Measurements from ENCODE around the gene PAFAH1B1.

Gene PAFAH1B1

DNA sequence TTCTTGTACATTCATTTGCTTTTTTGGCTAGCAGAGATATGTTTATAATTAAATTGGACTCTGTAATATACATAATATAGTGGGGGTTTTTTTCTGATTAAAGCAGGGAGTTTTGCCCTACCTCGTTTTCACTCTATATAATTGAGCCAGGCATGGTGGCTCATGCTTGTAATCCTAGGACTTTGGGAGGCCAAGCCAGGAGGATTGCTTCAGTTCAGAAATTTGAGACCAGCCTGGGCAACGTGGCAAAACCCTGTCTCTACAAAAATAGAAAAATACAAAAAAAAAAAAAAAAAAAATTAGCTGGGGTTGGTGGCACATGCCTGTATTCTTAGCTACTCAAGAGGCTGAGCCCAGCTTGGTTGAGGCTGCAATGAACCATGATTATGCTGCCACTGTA is 42.2 kb downstream of the PAFAH1B1 start:
- H3K4me3 ChIP-seq (ENCODE audit: insufficient read depth in 1 of 2, low read depth in 1 of 2, low read length in 2 of 2): no peak overlapping the region
- no peak overlapping the region for H4K8ac ChIP-seq (ENCODE audit: low read length)
- no peak for DNase-seq
- no peak overlapping the region for H2BK5ac ChIP-seq (ENCODE audit: low read depth, low read length, poor library complexity, severe bottlenecking)
- no peak overlapping the region for H2BK120ac ChIP-seq (ENCODE audit: low read depth, low read length)
- no peak overlapping the region for H3K23ac ChIP-seq (ENCODE audit: low read length in 2 of 2)
- H3K4me1 ChIP-seq (ENCODE audit: control insufficient read depth, insufficient read depth, low read depth, low read length): peaks cover 13% of the 10 kb centered on the region
- no peaks in the 10 kb centered on the region for H3K9me3 ChIP-seq (ENCODE audit: control insufficient read depth, low read length)
- no peak overlapping the region for H3K14ac ChIP-seq (ENCODE audit: low read length in 2 of 2)
- no peak overlapping the region for H3K9ac ChIP-seq (ENCODE audit: low read length)
- H2BK15ac ChIP-seq (ENCODE audit: low read depth, poor library complexity, severe bottlenecking): no peak overlapping the region
- WGBS: 83% methylated on average over 1 of the region's 2 CpGs
- no peak overlapping the region for H2AK5ac ChIP-seq (ENCODE audit: low read length, severe bottlenecking)
- H3K27me3 ChIP-seq (ENCODE audit: control insufficient read depth in 1 of 2, insufficient read depth in 1 of 2, low read length in 2 of 2): no peaks in the 10 kb centered on the region
- H2AFZ ChIP-seq (ENCODE audit: low read depth, low read length): no peak overlapping the region
- peak overlapping the region; percentile 28 for H3K27ac ChIP-seq (ENCODE audit: low read length, poor library complexity, severe bottlenecking)
- peaks cover 3% of the 10 kb centered on the region for H3K79me1 ChIP-seq (replicated peaks; ENCODE audit: low read length, poor library complexity, severe bottlenecking)
- no peak overlapping the region for H4K91ac ChIP-seq (ENCODE audit: low read length)
- no peak overlapping the region for H3K18ac ChIP-seq (ENCODE audit: low read depth in 1 of 2, low read length in 2 of 2)
- H2BK12ac ChIP-seq (ENCODE audit: low read length in 2 of 2): no peak overlapping the region
- no peak overlapping the region for H3K4ac ChIP-seq (ENCODE audit: low read depth in 1 of 2, low read length in 2 of 2)
- H3K4me2 ChIP-seq (ENCODE audit: low read length, poor library complexity, severe bottlenecking): no peak overlapping the region
- peaks cover 13 to 46% of the 10 kb centered on the region in 2 experiments for H3K36me3 ChIP-seq (ENCODE audit: control insufficient read depth in 1 of 2, insufficient read depth in 2 of 2, low read depth in 1 of 2, low read length in 2 of 2)

DNA sequence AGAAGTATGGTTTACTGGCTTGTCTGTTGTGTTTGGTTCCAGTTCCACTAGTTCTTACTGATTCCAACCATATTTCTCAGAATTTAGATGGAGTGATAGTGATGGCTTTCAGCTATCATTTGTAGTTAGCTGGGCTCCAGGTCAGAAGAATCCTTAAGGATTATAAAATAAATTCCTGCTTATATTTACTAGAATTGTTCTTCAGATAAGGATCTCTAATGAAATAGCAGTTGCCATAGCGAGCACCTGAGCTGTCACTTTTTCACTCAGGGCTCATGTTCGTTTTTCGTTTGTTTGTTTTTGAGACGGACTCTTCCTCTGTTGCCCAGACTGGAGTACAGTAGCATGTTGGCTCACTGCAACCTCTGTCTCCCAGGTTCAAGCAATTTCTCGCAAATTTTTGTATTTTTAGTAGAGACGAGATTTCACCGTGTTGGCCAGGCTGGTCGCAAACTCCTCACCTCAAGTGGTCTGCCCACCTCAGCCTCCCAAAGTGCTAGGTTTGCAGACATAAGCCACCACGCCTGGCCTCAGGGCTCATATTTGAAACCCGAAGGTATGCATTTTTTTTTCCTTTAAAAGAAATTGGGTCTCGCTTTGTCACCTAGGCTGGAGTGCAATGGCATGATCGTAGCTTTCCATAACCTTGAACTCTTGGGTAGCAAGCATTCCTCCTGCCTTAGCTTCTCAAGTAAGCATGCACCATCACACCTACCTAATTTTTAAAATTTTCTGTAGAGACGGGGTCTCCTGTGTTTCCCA is 42.9 kb downstream of the PAFAH1B1 start:
- no peak overlapping the region for H3K23ac ChIP-seq (ENCODE audit: low read length in 2 of 2)
- WGBS: 95% methylated on average over 13 of the region's 13 CpGs
- peaks cover 3% of the 10 kb centered on the region for H3K79me1 ChIP-seq (replicated peaks; ENCODE audit: low read length, poor library complexity, severe bottlenecking)

DNA sequence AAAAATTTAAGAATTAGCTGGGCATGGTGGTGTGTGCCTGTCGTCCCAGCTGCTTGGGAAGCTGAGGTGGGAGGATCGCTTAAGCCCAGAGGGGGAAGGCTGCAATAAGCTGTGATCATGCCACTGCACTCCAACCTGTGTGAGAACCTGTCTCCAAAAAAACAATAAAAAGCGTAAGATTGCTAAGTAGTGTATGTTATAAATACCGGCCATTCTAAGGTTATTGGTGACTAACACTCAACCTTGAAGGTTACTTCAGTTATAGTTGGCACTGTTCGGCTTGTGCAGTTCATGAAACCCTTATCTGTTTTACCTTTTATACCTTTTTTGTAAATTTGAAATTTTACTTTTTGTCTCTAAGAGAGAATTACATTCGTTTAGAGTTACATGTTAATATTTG is 44.0 kb downstream of the PAFAH1B1 start:
- no peak overlapping the region for H2BK12ac ChIP-seq (ENCODE audit: low read length in 2 of 2)
- H3K9me3 ChIP-seq (ENCODE audit: control insufficient read depth, low read length): no peaks in the 10 kb centered on the region
- no peak overlapping the region for H3K18ac ChIP-seq (ENCODE audit: low read depth in 1 of 2, low read length in 2 of 2)
- H3K27ac ChIP-seq (ENCODE audit: low read length, poor library complexity, severe bottlenecking): no peak overlapping the region
- H2BK120ac ChIP-seq (ENCODE audit: low read depth, low read length): no peak overlapping the region
- H4K8ac ChIP-seq (ENCODE audit: low read length): no peak overlapping the region
- no peak overlapping the region for H3K9ac ChIP-seq (ENCODE audit: low read length)
- H2BK5ac ChIP-seq (ENCODE audit: low read depth, low read length, poor library complexity, severe bottlenecking): no peak overlapping the region
- DNase-seq: no peak
- no peak overlapping the region for H2AK5ac ChIP-seq (ENCODE audit: low read length, severe bottlenecking)
- H3K23ac ChIP-seq (ENCODE audit: low read length in 2 of 2): no peak overlapping the region
- WGBS: 96% methylated on average over 5 of the region's 6 CpGs
- peaks cover 11% of the 10 kb centered on the region for H3K4me1 ChIP-seq (ENCODE audit: control insufficient read depth, insufficient read depth, low read depth, low read length)
- H3K14ac ChIP-seq (ENCODE audit: low read length in 2 of 2): no peak overlapping the region
- H2BK15ac ChIP-seq (ENCODE audit: low read depth, poor library complexity, severe bottlenecking): no peak overlapping the region
- peaks cover 16 to 61% of the 10 kb centered on the region in 2 experiments for H3K36me3 ChIP-seq (ENCODE audit: control insufficient read depth in 1 of 2, insufficient read depth in 2 of 2, low read depth in 1 of 2, low read length in 2 of 2)
- H3K4me3 ChIP-seq (ENCODE audit: insufficient read depth in 1 of 2, low read depth in 1 of 2, low read length in 2 of 2): no peak overlapping the region
- H4K91ac ChIP-seq (ENCODE audit: low read length): no peak overlapping the region
- H3K4me2 ChIP-seq (ENCODE audit: low read length, poor library complexity, severe bottlenecking): no peak overlapping the region
- no peak overlapping the region for H2AFZ ChIP-seq (ENCODE audit: low read depth, low read length)
- H3K79me1 ChIP-seq (replicated peaks; ENCODE audit: low read length, poor library complexity, severe bottlenecking): peaks cover 3% of the 10 kb centered on the region
- no peak overlapping the region for H3K4ac ChIP-seq (ENCODE audit: low read depth in 1 of 2, low read length in 2 of 2)
- H3K27me3 ChIP-seq (ENCODE audit: control insufficient read depth in 1 of 2, insufficient read depth in 1 of 2, low read length in 2 of 2): no peaks in the 10 kb centered on the region

More for the DNA sequence above, 42.9 kb downstream of the PAFAH1B1 start:
- Histone ChIP-seq H3K4me2 (ENCODE audit: low read length, poor library complexity, severe bottlenecking) (no peak overlapping the region), H3K9me3 (ENCODE audit: control insufficient read depth, low read length) (no peaks in the 10 kb centered on the region), H2BK12ac (ENCODE audit: low read length in 2 of 2) (no peak overlapping the region), H2BK5ac (ENCODE audit: low read depth, low read length, poor library complexity, severe bottlenecking) (no peak overlapping the region), H2BK120ac (ENCODE audit: low read depth, low read length) (no peak overlapping the region), H3K4me3 (ENCODE audit: insufficient read depth in 1 of 2, low read depth in 1 of 2, low read length in 2 of 2) (no peak overlapping the region), H3K36me3 (ENCODE audit: control insufficient read depth in 1 of 2, insufficient read depth in 2 of 2, low read depth in 1 of 2, low read length in 2 of 2) (peaks cover 16 to 50% of the 10 kb centered on the region in 2 experiments), H3K18ac (ENCODE audit: low read depth in 1 of 2, low read length in 2 of 2) (no peak overlapping the region), H4K8ac (ENCODE audit: low read length) (no peak overlapping the region), H3K27me3 (ENCODE audit: control insufficient read depth in 1 of 2, insufficient read depth in 1 of 2, low read length in 2 of 2) (no peaks in the 10 kb centered on the region), H2BK15ac (ENCODE audit: low read depth, poor library complexity, severe bottlenecking) (no peak overlapping the region), H3K4ac (ENCODE audit: low read depth in 1 of 2, low read length in 2 of 2) (no peak overlapping the region), H2AK5ac (ENCODE audit: low read length, severe bottlenecking) (no peak overlapping the region), H2AFZ (ENCODE audit: low read depth, low read length) (no peak overlapping the region), H4K91ac (ENCODE audit: low read length) (no peak overlapping the region), H3K9ac (ENCODE audit: low read length) (no peak overlapping the region), H3K27ac (ENCODE audit: low read length, poor library complexity, severe bottlenecking) (no peak overlapping the region), H3K14ac (ENCODE audit: low read length in 2 of 2) (no peak overlapping the region), H3K4me1 (ENCODE audit: control insufficient read depth, insufficient read depth, low read depth, low read length) (peaks cover 12% of the 10 kb centered on the region)
- no peak for DNase-seq

DNA sequence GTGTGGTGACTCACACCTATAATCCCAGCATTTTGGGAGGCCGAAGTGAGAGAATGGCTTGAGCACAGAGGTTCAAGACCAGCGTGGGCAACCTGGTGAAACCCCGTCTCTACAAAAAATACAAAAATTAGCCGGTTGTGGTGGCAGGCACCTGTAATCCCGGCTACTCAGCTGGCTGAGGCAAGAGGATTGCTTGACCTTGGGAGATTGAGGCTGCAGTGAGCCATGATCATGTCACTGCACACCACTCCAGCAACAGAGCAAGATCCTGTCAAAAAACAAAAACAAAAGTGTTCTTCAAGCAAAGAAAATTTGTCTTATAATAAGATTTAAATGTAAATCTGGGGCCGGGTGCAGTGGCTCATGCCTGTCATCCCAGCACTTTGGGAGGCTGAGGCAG is 51.5 kb downstream of the PAFAH1B1 start:
- H2AK5ac ChIP-seq (ENCODE audit: low read length, severe bottlenecking): no peak overlapping the region
- H2BK12ac ChIP-seq (ENCODE audit: low read length in 2 of 2): no peak overlapping the region
- H4K8ac ChIP-seq (ENCODE audit: low read length): no peak overlapping the region
- H3K27ac ChIP-seq (ENCODE audit: low read length, poor library complexity, severe bottlenecking): no peak overlapping the region
- H4K91ac ChIP-seq (ENCODE audit: low read length): no peak overlapping the region
- H3K18ac ChIP-seq (ENCODE audit: low read depth in 1 of 2, low read length in 2 of 2): no peak overlapping the region
- no peak for DNase-seq
- H3K79me1 ChIP-seq (replicated peaks; ENCODE audit: low read length, poor library complexity, severe bottlenecking): peaks cover 7% of the 10 kb centered on the region
- H3K27me3 ChIP-seq (ENCODE audit: control insufficient read depth in 1 of 2, insufficient read depth in 1 of 2, low read length in 2 of 2): no peaks in the 10 kb centered on the region
- H3K9ac ChIP-seq (ENCODE audit: low read length): no peak overlapping the region
- H2BK15ac ChIP-seq (ENCODE audit: low read depth, poor library complexity, severe bottlenecking): no peak overlapping the region
- peaks cover 4% of the 10 kb centered on the region for H3K4me1 ChIP-seq (ENCODE audit: control insufficient read depth, insufficient read depth, low read depth, low read length)
- no peaks in the 10 kb centered on the region for H3K9me3 ChIP-seq (ENCODE audit: control insufficient read depth, low read length)
- H3K4me3 ChIP-seq (ENCODE audit: insufficient read depth in 1 of 2, low read depth in 1 of 2, low read length in 2 of 2): no peak overlapping the region
- 100% methylated on average over 4 of the region's 6 CpGs for WGBS
- H2BK5ac ChIP-seq (ENCODE audit: low read depth, low read length, poor library complexity, severe bottlenecking): no peak overlapping the region
- no peak overlapping the region for H3K14ac ChIP-seq (ENCODE audit: low read length in 2 of 2)
- no peak overlapping the region for H2AFZ ChIP-seq (ENCODE audit: low read depth, low read length)
- H3K36me3 ChIP-seq (ENCODE audit: control insufficient read depth in 1 of 2, insufficient read depth in 2 of 2, low read depth in 1 of 2, low read length in 2 of 2): peaks cover 32 to 52% of the 10 kb centered on the region in 2 experiments
- no peak overlapping the region for H3K23ac ChIP-seq (ENCODE audit: low read length in 2 of 2)
- H2BK120ac ChIP-seq (ENCODE audit: low read depth, low read length): no peak overlapping the region
- H3K4me2 ChIP-seq (ENCODE audit: low read length, poor library complexity, severe bottlenecking): no peak overlapping the region
- H3K4ac ChIP-seq (ENCODE audit: low read depth in 1 of 2, low read length in 2 of 2): no peak overlapping the region

All from mesenchymal stem cell (in vitro differentiated cells and primary cell).